Fibroblast of skin of back (primary cell): Measurements from ENCODE around the gene STAMBPL1.

ENCODE experiments used
- DNase-seq: peaks from one replicate; pipeline ENCODE4 v3.0.0-alpha.2; 2013

STAMBPL1 gene

GRCh38 chr10:88857831-88858230 is 22.2 kb upstream of the STAMBPL1 start:
- DNase-seq = no peak

DNA sequence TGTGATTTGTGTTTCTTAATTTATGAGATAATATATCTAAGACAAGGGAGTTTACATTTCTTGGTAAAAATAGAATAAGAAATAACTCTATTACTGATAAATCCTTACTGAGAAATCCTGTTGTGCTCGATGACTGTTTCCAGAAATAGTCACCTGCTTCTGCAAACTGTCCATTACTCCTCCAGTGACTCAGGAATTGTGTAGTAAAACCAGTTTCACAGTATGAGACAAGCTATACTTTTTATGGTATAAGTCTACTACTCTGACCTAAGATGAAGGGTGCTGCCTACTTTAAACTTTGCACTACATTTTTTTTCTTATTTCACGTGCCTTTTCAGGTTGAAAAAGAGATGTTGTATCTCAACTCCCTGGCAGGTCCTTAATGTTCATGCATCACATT is 21.6 kb upstream of the STAMBPL1 start:
- no peak for DNase-seq

GRCh38 chr10:88861036-88861435 is 19.0 kb upstream of the STAMBPL1 start:
- no peak for DNase-seq

DNA sequence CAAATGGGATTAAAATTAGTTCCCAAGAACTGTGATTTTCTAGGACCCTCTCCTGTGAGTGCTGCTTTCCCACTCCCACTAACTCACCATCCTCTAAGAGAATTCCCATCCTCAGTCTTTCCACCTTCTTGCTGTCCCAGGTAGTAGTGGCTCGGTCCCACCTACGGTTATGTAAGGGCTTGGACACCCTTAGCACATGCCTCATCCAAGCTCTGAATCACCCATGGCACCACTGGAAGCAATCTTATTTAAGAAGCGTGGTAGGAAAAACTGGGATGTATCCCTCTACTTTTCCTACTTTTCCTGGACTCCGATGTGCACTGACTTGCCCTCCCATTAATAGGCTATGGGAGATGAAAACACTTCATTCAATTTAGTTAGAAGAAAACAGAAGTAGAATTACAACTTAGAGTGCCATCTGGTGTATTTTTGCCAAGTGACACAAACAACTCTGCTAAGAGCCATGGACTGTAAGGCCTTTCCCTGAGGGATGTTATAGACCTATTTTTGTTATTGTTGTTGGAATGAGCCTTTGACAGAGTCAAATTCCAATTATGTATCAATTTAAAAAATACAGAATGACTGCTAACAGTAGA is 14.7 kb upstream of the STAMBPL1 start:
- DNase-seq = no peak

DNA sequence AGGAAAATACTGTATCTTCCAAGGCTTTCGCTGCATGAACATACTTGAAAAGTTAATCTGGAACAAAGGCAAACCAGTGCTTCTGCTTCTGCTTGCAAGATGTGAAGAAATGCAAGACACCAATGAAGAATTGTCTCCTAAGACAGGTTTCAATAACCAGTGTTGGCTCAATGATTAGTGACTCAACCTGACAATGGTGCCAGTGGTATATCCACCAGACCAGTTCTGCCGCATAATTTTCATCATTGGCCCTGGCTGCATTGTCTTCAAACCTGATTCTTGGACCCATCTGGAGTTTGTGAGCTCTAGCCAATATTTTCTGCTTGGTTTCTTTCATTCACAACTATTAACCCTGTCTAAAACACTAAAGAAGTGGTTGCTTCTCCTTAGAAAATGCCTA is 13.6 kb upstream of the STAMBPL1 start:
- DNase-seq = no peak

DNA sequence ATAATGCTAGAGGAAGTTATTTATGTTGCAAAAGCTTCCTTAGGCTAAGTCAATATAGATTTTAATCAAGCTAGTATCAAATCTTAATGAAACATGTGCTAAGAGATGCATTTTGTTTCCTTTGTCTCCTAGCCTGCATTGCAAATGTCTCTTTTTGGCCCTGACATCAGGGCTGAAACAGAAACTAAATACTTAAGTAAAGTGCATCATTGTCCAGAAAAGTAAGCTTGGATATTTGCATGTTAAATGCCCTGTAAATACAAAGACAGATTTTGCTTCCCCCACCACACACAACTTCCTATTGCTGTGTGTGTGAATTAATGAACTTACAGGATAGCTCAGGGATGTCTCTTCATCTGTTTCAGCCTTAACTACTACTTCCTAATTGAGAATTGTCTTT is 10.0 kb upstream of the STAMBPL1 start:
- DNase-seq = no peak

DNA sequence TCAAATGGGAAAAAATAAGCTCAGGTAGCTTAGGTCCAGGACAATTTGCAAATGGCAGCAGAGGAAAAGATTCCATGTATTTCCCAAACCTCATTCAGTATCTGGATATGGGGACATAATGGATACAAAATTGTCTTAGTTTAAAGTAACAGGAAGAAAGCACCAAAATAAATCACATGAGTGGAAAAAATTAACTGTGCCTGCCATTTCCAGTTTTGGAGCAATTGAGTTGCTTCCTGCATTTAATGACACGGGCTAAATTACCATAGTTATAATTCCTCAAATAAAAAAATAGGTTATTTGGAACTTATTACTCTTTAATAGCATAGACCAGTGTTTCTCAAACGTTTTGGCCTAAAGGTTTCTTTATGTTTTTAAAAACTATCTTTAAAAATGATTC is 6.3 kb upstream of the STAMBPL1 start:
- DNase-seq = no peak

DNA sequence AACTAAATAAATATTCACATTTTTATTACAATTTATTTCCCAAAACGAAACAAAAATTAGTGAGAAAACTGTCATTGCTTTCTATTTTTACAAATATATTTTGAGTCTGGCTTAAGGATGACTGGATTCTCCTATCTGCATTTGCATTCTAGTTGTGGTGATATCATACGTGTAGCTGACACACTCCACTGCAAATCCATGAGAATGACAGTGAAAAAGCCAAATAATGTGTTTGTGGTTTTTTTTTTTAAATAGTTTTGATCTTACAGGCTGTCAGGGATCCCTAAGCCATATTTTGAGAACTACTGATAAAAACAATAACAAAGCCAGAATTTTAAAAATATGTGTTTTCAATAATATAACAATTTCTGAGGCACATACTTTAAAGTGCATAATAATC is 5.8 kb upstream of the STAMBPL1 start:
- DNase-seq = peak; percentile 71

DNA sequence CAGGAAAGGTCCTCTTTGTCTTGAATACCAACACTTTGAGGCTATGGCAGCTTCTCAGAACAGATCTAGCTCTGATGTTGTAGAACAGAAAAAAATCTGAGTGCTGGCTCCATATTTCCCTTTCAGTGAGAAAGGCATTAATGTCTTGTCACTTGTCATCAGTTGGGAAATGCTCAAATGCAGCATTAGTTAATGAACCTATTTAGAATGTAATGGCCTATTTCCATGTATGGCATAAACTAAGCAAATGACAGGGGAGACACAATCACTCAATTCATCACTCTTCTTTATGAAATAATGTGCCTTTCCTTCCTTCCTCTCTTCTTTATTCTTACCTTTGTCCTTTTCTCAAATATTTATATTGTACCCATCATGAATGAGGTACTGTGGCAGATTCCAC is 5.0 kb upstream of the STAMBPL1 start:
- DNase-seq = no peak

GRCh38 chr10:88877298-88877697 is 2.7 kb upstream of the STAMBPL1 start:
- no peak for DNase-seq

DNA sequence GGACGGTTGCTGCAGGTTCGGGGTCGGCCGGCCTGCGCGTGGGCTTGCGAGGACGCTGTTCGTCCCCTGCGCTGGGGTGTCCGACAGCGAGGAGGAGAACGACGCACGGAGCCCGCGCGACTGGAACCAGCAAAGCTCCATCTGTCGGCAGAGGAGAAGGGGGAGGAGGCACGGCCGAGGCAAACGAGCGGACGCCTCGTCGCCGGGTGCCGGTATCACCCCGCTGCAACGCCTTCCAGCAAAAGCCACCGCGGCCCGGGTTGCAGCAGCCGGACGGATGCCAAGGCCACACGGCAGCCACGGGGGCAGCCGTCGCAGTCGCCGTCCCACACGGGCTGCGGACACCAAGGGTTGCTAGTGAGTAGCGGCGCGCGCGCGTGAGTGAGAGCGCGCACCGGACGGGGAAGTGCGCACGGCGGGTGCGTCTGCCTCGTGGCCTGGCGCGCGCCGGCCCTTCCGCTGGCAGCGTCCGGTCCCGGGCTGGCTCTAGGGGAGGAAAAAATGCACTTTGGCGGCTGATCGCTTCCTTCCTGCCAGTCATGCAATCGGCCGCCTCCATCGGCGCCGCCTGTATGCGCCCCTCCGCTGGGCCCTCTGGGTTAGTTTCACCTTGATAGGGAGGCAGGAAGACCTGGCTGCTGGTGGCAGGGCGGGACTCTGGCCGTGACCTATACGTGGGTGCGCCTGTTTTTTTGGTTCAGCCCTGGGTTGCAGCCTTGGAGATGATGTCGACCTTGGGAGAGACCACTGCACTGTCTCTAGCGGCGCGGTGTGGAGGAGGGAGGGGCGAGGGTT is 434 bp downstream of the STAMBPL1 start:
- DNase-seq = peak; percentile 79

GRCh38 chr10:88881320-88881719 is 1.3 kb downstream of the STAMBPL1 start:
- DNase-seq = no peak

- no peak for DNase-seq
Observed at GRCh38 chr10:88881922-88882645, 2.0 kb downstream of the STAMBPL1 start.

DNA sequence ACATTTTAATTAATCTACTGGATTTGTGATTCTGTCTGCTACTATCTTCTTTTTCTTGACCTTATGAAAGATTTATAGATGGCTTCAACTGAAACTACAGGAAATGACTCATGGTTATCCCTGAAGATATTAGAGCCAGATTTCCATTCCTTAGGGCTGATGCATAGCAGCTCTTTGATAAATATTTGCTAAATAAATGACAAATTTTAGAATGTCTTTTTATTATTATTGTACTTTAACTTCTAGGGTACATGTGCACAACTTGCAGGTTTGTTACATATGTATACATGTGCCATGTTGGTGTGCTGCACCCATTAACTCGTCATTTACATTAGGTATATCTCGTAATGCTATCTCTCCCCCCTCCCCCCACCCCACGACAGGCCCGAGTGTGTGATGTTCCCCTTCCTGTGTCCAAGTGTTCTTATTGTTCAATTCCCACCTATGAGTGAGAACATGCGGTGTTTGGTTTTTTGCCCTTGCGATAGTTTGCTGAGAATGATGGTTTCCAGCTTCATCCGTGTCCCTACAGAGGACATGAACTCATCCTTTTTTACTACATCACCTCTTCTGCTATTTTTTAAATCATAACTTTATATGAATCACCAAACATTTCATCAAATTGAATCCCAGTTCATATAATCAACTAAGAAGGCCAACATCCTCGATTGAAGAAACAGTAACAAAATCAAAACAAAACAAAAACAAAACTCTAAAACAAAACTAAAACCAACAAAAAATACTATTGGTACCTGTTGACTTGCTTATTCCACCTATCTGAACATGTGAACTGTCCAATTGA is 2.8 kb downstream of the STAMBPL1 start:
- peak; percentile 90 for DNase-seq

DNA sequence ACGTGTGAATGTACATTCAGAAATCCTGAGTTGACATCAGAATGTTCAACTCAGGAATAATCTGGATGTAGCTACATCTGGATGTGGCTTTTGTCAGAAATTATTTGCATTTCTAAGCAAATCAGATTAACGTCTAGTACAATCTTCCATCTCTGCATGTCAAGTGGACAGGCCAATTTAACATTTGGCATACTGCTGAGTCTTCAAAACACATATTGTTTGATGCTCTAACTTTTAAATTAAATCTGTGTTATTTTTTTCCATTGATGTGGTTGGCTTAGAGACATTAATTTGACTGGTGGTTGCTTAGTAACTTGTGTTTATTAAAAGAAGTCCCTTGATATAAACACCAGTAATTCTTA is 3.4 kb downstream of the STAMBPL1 start:
- DNase-seq = no peak

DNA sequence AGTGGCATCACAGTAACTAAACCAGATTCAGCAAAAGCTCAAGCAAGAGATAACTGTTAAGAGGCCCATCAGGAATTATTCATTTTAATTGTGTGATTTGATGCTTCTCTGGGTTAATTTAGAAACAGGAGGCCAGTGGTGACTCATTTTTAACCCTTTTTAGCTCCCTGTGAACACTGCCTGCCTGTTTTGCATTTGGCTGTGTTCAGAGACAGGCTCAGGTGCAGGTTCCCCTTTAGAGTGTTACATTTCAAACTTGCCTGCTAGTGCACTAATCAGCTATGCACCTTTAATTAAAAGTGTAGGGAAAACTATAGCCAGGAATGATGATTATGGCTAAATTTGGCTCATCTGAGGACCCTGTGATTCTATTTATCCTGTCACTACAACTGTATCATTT is 6.5 kb downstream of the STAMBPL1 start:
- no peak for DNase-seq

- no peak for DNase-seq
Observed at GRCh38 chr10:88888810-88889445, 8.9 kb downstream of the STAMBPL1 start.

- DNase-seq = no peak
Observed at GRCh38 chr10:88889559-88890337, 9.7 kb downstream of the STAMBPL1 start.

DNA sequence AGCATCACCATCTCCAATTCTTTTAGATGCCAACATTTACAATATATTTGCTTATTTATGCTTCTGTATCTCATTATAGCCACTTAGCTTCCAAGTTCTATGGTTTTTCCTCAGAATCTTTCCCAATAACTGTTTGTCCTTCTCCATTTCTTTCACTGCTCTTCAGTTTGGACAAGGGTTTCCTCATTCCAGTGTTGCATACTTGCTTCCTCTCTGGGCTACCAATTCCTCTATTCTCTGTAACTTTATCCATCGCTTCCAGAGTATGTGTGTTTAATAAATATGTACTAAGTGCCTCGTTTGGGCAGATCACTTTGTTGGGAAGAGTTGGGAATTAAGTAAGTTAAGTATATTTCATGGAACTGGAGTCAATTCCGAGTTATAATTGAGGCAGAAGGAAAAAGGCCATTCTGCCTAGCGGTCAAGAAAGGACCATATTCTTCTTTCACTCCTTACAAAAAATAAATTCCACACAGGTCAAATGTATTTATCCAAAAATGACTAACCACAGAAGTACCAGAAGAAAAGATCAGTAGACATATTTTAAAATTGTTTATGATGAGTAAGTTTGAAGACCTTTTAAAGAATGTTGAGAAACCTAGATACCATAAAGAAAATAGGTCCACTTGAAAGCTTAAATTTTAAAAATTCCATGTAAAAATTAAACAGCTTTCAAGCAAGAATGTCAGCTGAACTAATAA is 10.8 kb downstream of the STAMBPL1 start:
- DNase-seq = peak; percentile 64

DNA sequence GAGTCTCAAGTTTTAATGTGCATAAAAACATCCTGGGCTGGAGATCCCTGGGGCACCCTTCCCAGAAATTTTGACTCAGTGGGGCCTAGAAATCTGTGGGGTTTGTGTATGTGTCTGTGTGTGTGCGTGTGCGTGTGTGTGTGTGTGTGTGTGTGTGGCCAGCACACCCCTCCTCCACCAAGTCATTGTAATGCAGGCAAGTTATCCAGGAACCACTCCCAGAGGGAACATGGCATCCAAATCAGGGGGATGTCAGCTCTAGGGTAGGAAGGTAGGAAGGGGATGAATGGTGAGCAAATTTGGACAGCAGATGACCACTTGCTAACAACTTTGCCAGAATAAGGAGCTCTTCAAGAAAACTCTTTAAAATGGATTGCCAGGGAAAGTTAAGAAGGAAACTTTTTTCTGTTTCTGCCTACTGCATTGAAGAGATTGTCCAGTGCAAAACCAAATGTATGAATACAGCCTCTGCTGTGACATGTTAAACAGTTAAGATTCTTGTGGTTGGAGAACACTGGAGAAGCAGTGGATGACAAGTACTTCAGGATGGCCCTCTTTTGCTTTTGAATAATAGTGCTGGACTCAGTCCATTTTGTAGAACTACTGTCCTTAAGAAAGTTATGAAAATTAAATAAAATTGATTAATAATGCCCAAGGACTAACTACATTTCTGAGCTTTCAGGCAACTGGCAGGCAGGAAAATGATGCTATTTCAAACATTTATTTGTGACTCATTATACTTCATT is 12.3 kb downstream of the STAMBPL1 start:
- peak; percentile 73 for DNase-seq
